NOMO-1 treated with DMSO at 0.1 percent for 48 hours (cell line): ENCODE measurements around the gene AMMECR1.
"Not testable (repeated sequence)": the region's sequence is repeated elsewhere in the genome, so short reads cannot be mapped to it uniquely, and the experiment has no call there.

Experiments
- DNase-seq: peaks from one replicate; lab custom pipeline; 2025; ENCODE audit not compliant: unreplicated experiment; lab: John Stamatoyannopoulos, UW

AMMECR1 gene

DNA sequence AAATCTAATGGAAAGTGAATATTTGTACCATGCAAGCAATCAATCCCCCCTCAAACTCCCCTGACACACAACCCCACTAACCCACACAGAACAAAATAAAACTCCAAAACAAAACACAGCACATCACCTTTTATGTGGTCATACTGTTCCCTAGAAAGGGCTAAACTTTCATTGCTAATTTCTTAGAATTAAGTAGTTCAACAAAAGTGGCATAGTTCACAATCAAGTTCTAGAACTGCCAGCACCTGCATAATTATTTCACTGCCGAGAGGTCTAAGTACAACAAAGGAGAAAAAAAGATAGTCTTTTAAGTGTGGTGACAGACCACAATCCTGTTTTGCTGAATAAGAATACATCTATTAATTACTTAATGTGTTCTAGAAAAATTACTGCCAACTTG lies 58.8 kb downstream of the AMMECR1 start:
- no peak for DNase-seq

DNA sequence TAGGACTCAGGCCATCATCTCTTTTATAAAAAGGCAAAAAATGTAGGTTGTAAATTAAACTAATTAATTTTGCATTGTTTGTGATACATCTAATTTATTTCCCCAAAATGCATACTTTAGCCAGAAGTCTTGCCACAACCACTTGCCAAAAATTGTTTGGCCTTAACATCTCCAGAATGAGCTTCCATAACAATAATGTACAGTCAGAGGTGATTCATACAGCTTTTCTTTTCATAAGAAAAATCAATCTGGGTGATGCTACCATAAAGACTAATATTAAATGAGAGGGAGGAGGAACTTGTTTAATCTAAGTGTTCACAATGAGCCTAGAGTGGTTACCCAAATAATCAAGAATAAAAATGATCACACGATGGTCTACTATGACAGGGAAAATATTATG lies 59.3 kb downstream of the AMMECR1 start:
- DNase-seq = no peak

DNA sequence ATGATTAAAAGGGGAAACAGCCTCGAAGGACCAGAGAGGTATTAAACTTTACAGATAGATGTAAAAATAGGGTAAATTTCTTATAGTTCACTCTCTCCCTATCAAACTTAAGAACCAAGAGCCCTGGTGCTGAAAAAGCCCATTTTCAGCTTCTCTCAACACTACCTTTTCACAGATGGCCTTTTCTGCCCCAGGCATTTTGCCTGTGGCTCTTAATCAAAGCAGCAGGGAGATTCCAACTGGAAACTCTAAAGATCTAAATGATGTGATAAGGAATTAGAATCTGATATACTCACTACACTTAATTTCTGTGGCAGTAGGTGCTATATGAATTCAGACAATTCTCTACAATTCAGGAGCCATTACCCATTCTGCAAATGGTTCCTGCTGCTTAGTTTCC lies 60.0 kb downstream of the AMMECR1 start:
- DNase-seq = no peak

- no peak for DNase-seq
Observed at GRCh38 chrX:110252711-110253110, 65.2 kb downstream of the AMMECR1 start.

GRCh38 chrX:110251961-110252360 lies 65.9 kb downstream of the AMMECR1 start:
- no peak for DNase-seq

DNA sequence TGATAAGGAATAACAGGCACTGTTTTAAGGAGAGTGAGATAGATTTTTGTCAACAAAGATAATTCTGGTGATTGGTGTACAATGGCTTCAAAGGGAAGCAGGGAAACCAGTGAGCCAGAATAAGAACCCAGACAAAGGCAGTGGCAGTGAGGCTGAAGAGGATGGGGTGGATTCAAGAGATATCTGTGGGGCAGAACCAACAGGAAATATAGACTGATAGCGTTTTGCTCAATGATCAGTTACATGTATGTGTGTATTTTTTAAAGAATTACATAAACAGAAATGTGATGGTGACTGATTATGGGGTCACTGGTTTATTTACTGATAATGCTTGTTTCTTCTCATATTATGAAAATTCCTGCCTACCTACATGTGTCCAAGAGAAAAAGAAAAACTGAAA lies 66.4 kb downstream of the AMMECR1 start:
- DNase-seq = no peak

DNA sequence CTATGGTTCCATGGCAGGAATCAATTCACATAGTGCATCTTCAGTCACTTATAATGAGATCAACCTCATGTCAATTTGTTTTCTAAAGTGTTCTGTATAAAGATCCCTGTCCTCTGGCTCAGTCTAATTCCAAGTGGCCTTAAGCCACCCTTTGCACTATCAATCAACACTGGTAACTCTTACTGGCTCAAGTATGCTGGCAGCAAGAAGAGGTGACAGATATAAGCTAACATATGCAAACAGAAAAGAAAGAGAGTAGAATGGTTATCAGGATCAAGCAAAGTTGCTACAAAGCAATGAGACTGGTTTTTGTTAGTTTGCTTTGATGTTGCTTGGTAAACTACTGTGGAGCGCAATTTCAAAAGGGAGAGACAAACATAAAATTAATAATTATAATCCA lies 67.0 kb downstream of the AMMECR1 start:
- no peak for DNase-seq

- no peak for DNase-seq
Observed at GRCh38 chrX:110248578-110248977, 69.3 kb downstream of the AMMECR1 start.

DNA sequence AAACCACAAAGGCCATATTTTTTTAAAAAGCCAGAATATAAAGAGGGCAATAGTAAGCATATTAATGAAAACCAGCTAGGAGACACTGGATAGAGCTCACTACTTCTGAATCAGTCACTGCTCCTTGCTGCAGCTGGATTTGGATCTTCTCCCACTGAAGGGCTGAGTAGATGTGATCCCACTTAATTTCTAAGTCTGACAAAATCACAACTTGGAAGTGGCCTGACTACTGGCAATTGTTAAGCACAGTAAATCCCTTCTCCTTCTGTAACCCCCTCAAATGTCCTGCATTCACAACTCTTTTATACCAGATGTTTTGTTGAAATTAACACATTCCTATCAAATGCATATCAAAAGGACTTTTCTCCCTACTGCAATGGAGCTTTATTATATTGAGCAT lies 72.9 kb downstream of the AMMECR1 start:
- DNase-seq = no peak

DNA sequence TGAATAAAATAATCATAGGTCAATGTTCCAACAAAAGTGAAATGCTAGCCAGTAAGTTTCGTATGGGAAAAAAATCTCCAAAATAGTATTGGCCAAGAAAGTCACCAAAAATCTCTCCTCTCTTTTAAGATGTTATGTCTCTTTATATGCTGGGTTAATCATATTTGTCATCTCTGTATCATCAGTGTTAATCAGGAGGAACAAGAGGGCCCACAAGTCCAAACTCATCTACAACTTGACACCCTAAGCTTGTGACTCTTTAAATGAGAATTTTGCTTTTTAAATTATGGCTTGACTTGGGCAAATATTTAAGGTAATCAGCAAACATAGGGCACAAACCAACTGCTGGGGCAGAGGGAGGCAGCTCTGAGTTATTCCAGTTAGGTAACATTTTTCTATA lies 75.5 kb downstream of the AMMECR1 start:
- DNase-seq = no peak

GRCh38 chrX:110241816-110242215 lies 76.1 kb downstream of the AMMECR1 start:
- DNase-seq = no peak

DNA sequence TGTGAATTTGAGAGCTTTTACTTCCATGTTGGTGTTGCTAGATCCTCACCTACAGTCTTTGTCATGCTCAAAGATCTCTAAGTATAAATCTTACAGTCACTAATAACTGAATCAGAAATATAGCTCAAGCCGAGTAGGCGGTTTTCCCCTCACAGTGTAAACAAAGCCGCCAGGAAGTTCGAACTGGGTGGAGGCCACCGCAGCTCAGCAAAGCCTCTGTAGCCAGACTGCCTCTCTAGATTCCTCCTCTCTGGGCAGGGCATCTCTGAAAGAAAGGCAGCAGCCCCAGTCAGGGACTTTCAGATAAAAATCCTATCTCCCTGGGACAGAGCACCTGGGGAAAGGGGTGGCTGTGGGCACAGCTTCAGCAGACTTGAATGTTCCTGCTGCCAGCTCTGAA lies 79.6 kb downstream of the AMMECR1 start:
- not testable (repeated sequence) for DNase-seq

DNA sequence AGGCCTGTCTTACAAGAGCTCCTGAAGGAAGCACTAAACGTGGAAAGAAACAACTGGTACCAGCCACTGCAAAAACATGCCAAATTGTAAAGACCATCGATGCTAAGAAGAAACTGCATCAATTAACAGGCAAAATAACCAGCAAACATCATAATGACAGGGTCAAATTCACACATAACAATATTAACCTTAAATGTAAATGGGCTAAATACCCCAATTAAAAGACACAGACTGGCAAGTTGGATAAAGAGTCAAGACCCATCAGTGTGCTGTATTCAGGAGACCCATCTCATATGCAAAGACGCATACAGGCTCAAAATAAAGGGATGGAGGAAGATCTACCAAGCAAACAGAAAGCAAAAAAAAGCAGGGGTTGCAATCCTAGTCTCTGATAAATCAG lies 86.4 kb downstream of the AMMECR1 start:
- DNase-seq = not testable (repeated sequence)

DNA sequence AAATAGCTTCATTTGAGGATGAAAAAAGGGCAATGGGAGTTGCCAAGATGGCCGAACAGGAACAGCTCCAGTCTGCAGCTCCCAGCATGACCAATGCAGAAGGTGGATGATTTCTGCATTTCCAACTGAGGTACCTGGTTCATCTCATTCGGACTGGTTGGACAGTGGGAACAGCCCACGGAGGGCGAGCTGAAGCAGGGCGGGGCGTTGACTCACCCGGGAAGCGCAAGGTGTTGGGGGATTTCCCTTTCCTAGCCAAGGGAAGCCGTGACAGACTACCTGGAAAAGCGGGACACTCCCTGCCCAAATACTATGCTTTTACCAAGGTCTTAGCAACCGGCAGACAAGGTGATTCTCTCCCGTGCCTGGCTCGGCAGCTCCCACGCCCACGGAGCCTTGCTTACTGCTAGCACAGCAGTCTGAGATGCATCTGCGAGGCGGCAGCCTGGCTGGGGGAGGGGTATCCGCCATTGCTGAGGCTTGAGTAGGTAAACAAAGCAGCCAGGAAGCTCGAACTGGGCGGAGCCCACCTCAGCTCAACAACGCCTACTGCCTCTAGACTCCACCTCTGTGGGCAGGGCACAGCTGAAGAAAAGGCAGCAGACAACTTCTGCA lies 88.3 kb downstream of the AMMECR1 start:
- not testable (repeated sequence) for DNase-seq

DNA sequence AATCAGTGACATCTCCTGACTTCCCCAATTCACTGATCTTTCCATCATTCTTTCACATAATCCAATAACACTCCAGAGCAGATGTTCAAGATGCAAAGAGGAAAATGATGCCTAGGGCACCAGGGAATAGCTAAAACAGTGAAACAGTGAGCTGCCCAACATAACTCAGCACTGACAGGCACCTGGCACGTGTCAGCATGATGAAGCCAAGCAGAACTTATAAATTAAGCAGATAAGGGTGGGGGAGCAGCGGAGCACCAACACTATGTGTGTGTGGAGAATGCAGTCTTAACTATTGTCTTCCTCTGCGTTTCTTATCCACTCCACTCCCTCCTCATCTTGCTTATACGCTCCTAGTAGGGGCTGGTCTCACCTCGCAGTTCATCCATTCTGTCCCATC lies 89.4 kb downstream of the AMMECR1 start:
- no peak for DNase-seq

DNA sequence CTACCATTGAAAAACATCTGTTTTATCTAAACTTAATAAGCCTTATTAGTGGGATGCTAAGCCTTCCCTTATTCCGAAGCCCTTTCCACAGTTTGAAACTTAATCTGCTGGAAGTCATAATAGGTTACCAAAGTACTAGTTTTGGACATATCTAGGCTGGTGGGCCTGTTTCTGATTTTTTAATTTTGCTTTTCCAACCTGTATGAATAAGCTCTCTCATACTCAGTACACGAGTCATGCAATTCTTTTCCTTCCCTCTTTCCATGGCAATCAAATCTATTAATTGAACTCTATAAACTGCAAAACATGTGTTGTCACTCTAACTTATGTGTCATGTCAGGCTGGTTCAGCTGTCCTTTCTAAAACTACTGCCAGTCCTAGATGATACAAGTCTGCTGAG lies 91.0 kb downstream of the AMMECR1 start:
- DNase-seq = no peak

- no peak for DNase-seq
Observed at GRCh38 chrX:110224926-110225617, 92.8 kb downstream of the AMMECR1 start.

DNA sequence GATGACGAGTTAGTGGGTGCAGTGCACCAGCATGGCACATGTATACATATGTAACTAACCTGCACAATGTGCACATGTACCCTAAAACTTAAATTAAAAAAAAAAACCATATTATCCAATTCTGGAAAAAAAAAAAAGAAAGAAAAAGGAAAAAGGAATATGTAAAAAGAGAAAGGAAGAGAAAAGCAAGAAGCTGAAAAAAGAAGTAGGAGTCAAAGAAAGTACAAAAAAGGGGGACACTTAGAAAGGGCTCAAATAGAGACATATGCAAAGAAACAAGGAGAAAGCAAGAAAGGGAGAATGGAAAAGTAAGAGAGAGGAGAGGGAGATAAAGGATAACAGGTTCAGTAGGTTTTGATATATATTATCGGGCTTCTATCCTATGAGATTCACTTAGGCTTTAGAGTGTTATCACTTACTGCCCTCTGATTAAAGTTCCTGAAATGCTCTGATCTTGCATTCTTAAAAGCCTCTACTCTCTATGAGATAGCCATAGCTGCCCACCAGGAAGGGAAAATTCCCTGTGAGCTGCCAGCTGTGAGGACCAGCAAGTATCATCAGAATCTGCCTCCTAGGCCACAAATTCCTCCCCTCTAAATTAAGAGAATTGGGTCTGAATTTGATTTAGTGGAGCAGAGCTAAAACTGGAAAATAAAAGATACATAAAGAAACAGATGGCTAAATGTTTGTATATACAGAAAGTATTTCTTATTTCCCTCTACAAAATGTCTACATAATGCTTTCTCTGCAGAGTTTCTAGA lies 95.2 kb downstream of the AMMECR1 start:
- no peak for DNase-seq

GRCh38 chrX:110219920-110220319 lies 98.0 kb downstream of the AMMECR1 start:
- no peak for DNase-seq

DNA sequence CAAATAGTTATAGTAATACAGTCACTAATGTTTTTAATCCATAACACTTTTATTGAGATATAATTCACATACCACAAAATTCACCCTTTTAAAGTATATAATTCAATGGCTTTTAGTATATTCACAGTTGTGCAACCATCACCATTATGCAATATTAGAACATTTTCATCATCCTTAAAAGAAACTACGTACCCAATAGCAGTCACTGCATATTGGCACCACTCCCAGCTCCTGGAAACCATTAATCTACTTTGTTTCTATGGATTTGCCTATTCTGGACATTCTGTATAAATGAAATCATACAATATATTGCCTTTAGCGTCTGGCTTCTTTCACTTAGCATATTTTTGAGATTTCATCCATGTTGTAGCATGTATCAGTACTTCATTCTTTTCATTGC lies 99.3 kb downstream of the AMMECR1 start:
- DNase-seq = peak; percentile 28

DNA sequence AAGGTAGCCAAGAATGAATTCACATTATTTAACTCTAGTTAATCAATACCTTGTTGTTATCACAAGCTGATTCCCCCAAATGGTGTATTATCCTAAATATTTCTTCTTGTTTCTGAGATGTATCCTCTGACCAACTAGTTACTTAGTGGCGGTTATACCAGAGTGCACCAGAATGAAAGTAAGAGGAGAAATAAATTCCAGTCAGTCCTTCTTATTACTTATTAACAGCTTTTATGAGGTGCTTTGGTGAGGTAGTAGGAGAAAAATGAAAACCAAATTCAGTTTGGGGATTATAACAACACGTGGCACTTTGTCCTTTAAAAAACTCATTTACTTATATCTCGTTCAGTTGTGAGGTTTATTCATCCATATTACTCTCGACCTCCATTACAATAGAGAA lies 101.9 kb downstream of the AMMECR1 start:
- no peak for DNase-seq

GRCh38 chrX:110215411-110215810 lies 102.5 kb downstream of the AMMECR1 start:
- no peak for DNase-seq
